Erythroblast (primary cell): ENCODE measurements around the gene KRT78.
"Not testable (repeated sequence)": the region's sequence is repeated elsewhere in the genome, so short reads cannot be mapped to it uniquely, and the experiment has no call there.

Experiments used
- DNase-seq, 2 experiments: peaks; one replicate each; lab custom pipeline; 2025; lab: John Stamatoyannopoulos, UW
- GATA1 ChIP-seq: IDR thresholded peaks from 2 replicates; pipeline ENCODE4 v1.6.1; 2011; ENCODE audit warnings: low read depth, mild to moderate bottlenecking, control low read depth, low read length, moderate library complexity
- POLR2A ChIP-seq: IDR thresholded peaks from 2 replicates; pipeline ENCODE4 v1.6.1; 2011; ENCODE audit warnings: mild to moderate bottlenecking, low read length

KRT78 gene

DNA sequence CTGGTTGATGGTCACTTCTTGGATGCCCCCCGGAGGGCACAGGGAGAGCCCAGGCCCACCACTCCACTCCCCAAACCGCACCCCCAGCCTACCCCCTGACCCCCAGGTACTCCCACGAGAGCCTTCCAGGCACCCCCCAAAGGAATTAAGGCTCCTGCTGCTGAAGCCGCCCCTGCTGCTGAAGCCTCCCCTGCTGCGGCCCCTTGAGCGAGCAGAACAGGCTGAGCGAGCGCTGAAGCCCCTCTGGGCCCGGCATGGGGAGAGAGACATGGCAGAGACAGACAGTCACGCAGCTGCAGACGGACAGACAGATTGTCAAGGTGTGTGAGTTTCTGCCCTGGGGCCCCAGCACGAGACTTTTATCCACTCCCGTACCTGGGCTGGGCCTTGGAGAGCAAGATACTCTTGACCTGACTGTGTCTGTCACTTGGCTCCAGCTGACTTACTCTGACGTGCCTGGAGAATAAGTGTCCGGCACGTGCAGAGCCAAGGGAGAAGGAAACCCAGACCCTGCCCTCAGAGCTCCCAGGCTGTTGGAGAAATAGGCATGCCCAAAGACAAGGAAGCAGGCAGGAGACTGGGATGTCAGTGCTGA, at the start of gene KRT78:
Gene KRT78 (minus strand): TSS at position 334 of the 595 bp plus-strand sequence. CDS start 64 bp downstream, at position 270.
- TF ChIP-seq POLR2A = no peak
- TF ChIP-seq GATA1 = no peak
- no peak for DNase-seq

DNA sequence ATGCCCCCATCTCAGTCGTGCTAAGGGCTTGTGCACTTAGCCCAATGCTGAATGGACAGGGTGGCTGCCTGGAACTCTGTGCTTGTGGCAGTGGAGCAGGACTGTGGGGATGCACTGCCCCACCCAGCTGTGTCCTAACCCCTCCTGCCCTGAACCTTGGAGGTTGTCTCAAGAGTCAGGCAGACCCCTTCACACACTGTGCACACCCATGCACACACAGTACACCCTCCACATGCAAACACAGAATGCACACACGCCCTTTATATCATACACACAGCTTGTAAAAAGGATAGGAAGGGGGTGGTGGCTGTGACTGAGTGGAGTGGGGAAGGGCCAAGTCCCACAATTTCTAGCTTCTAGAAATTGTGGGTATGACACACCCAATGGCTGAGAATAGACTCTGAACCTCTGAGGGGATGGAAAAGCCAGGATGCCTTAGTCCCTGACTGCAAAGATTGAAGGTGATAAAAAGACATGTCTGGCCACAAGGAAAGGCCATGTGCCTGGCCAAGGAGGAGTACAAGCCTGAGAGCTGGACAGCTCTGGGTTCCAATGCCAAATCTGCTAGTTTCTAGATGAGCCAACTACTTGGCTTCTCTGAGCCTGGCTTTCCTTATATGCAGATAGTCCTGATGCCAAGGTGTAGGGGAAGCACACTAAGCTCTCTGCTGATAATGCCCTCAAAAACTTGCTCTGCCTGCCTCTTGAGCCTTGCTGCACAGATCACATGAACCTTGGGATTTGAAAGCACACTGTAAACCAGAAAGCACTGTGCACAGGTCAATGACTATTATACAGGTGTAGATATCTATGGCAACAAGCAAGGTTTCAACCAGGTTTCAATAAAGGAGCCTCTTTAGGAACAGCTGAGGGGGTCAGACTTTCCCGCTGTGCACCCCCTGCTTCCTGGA, 47.7 kb upstream of the KRT78 start:
- DNase-seq = no peak
- TF ChIP-seq GATA1 = no peak
- TF ChIP-seq POLR2A = no peak

- TF ChIP-seq POLR2A = no peak
- no peak for TF ChIP-seq GATA1
- DNase-seq = no peak
These were observed 47.0 kb upstream of the KRT78 start for GRCh38 chr12:52895726-52896189.

GRCh38 chr12:52892974-52893373, 44.2 kb upstream of the KRT78 start:
- DNase-seq = no peak
- TF ChIP-seq POLR2A (no peak), GATA1 (no peak)

GRCh38 chr12:52892207-52892852, 43.5 kb upstream of the KRT78 start:
- DNase-seq = no peak
- TF ChIP-seq POLR2A (no peak), GATA1 (no peak)

DNA sequence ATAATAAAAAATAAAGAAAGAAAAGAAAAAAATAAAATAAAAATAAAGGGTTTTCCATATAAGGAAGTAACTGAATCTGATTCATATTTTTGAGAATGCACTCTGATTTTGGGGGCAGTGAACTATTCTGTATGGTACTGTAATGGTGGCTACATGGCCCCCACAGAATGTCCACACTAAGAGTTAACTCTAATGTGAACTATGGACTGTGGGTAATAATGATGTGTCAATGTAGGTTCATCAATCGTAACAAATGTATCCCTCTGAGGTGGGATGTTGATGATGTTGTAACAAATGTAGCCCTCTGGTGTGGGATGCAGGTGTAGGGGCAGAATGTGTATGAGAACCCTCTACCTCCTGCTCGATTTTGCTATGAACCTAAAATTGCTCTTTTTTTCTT, 42.2 kb upstream of the KRT78 start:
- no peak for TF ChIP-seq GATA1
- TF ChIP-seq POLR2A = no peak
- no peak for DNase-seq

DNA sequence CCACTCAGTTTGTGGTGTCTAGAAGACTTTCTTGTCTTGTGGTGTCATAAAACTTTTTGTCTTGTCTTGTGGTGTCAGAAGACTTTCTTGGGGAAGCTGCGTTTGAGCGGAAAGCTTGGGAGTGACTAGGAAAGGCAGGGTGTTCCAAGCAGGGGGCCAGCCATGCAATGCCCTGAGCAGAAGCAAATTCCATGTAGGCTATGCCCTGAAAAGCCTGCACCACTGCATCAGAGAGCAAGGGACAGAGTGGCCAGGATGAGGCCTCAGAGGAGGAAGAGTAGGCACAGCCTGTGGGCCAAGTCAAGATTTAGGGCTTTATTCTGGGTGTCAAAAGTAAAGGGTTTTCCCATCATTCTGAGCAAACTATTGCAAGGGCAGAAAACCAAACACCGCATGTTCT, 41.6 kb upstream of the KRT78 start:
- no peak for TF ChIP-seq GATA1
- TF ChIP-seq POLR2A = no peak
- DNase-seq = no peak

- DNase-seq = peak; percentile 61 to 80
- TF ChIP-seq GATA1 = no peak
These were observed 35.9 kb upstream of the KRT78 start for GRCh38 chr12:52884526-52885293.

DNA sequence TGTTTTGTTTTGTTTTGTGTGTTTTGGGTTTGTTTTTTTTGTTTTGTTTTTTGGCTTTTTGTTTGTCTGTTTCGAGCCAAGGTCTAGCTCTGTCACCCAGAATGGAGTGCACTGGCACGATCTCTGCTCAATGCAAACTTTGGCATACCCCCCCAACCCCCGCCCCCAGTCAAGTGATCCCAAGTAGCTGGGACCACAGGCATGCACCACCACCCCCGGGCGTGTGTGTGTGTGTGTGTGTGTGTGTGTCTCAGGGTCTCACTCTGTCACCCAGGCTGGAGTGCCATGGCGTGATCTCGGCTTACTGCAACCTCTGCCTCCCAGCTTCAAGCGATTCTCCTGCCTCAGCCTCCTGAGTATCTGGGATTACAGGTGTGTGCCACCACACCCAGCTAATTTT, 31.7 kb upstream of the KRT78 start:
- not testable (repeated sequence) for DNase-seq

- TF ChIP-seq POLR2A (no peak), GATA1 (no peak)
- peak; percentile 85 to 90 for DNase-seq
These were observed 30.9 kb upstream of the KRT78 start for GRCh38 chr12:52879394-52880351.

- TF ChIP-seq POLR2A (no peak), GATA1 (no peak)
- DNase-seq = no peak
These were observed 30.0 kb upstream of the KRT78 start for GRCh38 chr12:52878507-52879393.
